Measurements from ENCODE around the gene SLC37A3.

The SLC37A3 gene

GRCh38 chr7:140389445-140389844 lies 8.9 kb downstream of the SLC37A3 start:
- TF ChIP-seq POLR2A (IDR thresholded peaks at IDR 0.05; ENCODE audit: low read length), result no peak
- no peak for TF ChIP-seq GATA1 (IDR thresholded peaks at IDR 0.05; ENCODE audit: low read depth, low read length)
- DNase-seq, result no peak

GRCh38 chr7:140384894-140385545 lies 13.3 kb downstream of the SLC37A3 start:
- DNase-seq, result no peak
- no peak for TF ChIP-seq GATA1 (IDR thresholded peaks at IDR 0.05; ENCODE audit: low read depth, low read length)
- no peak for TF ChIP-seq POLR2A (IDR thresholded peaks at IDR 0.05; ENCODE audit: low read length)

GRCh38 chr7:140383954-140384713 lies 14.2 kb downstream of the SLC37A3 start:
- no peak for DNase-seq
- TF ChIP-seq POLR2A (IDR thresholded peaks at IDR 0.05; ENCODE audit: low read length) (no peak), GATA1 (IDR thresholded peaks at IDR 0.05; ENCODE audit: low read depth, low read length) (no peak)

- DNase-seq, result no peak
- TF ChIP-seq GATA1 (IDR thresholded peaks at IDR 0.05; ENCODE audit: low read depth, low read length) (no peak), POLR2A (IDR thresholded peaks at IDR 0.05; ENCODE audit: low read length) (no peak)
Observed at GRCh38 chr7:140375892-140376730, 22.2 kb downstream of the SLC37A3 start.

DNA sequence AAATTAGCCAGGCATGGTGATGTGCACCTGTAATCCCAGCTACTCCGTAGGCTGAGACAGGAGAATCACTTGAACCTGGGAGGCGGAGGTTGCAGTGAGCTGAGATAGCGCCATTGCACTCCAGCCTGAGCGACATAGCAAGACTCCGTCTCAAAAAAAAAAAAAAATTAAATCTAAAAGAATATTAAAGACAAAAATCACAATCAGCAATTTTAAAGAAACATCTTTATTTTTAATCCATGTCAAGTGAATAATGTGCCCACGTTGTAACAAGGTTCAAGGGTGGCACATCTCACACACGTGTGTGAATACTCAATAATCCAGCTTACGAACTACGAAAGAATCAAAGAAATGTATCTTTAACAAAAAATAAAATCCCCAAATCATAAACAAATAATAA lies 23.0 kb downstream of the SLC37A3 start:
- no peak for DNase-seq
- TF ChIP-seq GATA1 (IDR thresholded peaks at IDR 0.05; ENCODE audit: low read depth, low read length), result no peak
- no peak for TF ChIP-seq POLR2A (IDR thresholded peaks at IDR 0.05; ENCODE audit: low read length)

DNA sequence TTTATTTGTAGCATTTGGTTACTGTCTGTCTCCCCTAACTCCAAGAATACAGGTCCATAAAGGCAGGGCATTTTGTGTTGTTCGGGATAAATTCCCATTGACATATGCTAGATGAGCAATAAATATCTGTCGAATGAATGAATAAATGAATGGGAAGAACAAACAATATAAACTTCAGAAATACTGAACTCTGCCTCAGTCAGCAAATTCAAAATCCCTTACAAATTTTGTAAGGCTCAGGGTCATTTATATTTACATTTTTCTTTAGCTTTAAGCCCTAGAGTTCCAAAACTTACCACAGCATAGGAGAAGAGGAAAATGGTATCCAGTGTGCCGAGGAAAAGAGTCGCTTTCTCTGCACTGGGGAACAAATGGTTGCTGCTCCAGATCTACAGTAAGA lies 29.0 kb downstream of the SLC37A3 start:
- DNase-seq, result no peak
- TF ChIP-seq GATA1 (IDR thresholded peaks at IDR 0.05; ENCODE audit: low read depth, low read length), result no peak
- no peak for TF ChIP-seq POLR2A (IDR thresholded peaks at IDR 0.05; ENCODE audit: low read length)

DNA sequence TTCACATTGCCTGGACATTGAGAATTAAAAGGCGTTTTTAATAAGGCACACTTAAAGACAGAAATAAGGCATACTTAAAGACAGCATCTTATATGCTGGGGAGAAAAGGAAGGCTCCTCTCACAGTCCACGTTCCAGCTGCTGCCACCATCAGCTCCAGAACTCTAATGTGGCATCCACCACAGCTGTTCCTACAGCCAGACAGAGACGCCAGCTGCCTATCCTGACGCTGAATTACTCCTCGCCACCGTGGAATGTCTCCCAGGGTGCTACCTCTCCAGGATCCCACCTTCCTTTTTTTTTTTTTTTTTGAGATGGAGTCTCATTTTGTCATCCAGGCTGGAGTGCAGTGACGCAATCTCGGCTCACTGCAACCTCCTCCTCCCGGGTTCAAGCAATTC lies 30.8 kb downstream of the SLC37A3 start:
- DNase-seq, result no peak

DNA sequence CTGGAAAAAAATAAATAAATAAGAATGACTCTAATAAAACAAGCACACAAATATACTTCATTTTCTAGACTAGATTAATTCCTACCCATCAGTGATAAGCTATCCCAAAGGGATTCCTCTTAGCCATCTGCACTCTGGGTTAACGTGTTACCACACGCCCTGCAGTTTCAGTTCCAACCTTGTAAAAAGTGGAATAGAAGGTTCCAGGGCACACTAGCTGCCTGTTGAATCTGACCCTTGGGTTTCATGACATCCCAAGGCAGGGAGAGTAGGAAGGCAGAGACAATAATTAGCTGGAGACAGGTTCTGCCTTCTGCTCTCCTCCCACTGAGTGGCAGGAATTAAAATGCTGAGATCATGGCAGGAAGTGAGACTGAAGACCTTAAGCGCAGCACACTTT lies 33.5 kb downstream of the SLC37A3 start:
- no peak for TF ChIP-seq POLR2A (IDR thresholded peaks at IDR 0.05; ENCODE audit: low read length)

More for the DNA sequence above, 30.8 kb downstream of the SLC37A3 start:
- TF ChIP-seq GATA1 (IDR thresholded peaks at IDR 0.05; ENCODE audit: low read depth, low read length) (no peak), POLR2A (IDR thresholded peaks at IDR 0.05; ENCODE audit: low read length) (no peak)

DNA sequence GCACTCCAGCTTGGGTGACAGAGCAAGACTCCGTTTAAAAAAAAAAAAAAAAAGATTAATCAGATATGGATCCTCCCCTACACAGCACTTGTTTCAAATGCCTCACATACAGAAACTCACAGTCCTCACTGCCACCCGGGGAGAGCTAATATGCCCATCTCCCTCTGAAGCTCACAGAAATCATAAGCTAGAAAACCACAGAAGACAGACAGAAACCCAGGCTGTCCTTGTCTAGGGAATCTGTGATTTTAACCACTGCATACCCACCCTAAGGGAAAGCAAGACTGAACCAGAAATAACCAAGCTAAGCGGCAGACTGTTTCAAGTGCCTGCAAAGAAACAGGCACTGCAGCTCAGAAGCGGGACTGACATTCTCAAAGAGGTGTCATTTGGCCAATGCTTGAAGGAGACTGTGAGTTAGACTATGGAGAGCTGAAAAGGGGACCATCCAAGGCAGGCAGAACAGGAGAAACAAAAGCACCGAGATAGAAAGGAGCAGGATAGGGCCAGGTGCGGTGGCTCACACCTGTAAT lies 37.6 kb downstream of the SLC37A3 start:
- DNase-seq, result peak; percentile 7 to 24
- TF ChIP-seq POLR2A (IDR thresholded peaks at IDR 0.05; ENCODE audit: low read length), result no peak
- no peak for TF ChIP-seq GATA1 (IDR thresholded peaks at IDR 0.05; ENCODE audit: low read depth, low read length)

More for the DNA sequence above, 33.5 kb downstream of the SLC37A3 start:
- no peak for DNase-seq

- DNase-seq, result no peak
- TF ChIP-seq POLR2A (IDR thresholded peaks at IDR 0.05; ENCODE audit: low read length) (no peak), GATA1 (IDR thresholded peaks at IDR 0.05; ENCODE audit: low read depth, low read length) (no peak)
Observed at GRCh38 chr7:140358412-140359051, 39.8 kb downstream of the SLC37A3 start.

DNA sequence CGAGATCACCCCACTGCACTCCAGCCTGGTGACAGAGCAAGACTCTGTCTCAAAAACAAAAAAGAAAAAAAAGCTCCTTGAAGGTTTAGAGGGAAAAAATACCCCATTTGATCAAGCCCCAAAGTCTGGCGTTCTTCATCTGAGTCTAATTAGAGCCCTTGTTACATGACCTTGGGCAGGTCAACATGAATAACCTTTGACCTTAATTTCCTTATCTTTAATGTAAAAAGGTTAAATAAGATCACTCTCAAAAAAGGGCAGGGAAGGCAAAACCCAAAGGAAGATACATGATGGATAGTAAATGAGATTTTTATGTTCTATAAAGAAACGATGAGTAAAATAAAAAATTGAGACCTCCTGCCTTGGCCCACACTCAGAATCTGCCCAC lies 40.3 kb downstream of the SLC37A3 start:
- no peak for TF ChIP-seq GATA1 (IDR thresholded peaks at IDR 0.05; ENCODE audit: low read depth, low read length)

DNA sequence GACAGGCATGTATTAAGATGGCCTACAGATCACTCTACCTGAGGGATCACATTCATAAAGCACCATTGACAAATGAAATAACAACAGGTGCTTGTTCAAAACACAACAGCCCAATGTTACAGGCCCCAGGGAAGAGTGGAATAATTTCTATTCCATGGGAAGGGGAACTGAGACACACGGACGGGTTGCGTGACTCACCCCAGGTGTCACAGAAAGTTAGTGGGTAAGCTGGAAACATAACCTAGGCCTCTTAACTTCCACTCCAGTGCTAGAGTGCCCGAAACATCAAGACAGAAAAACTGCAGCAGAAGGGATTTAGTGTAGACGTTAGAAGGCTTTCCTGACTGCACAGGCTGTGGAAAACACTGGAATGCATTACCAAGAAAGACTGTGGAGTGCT lies 48.3 kb downstream of the SLC37A3 start:
- no peak for TF ChIP-seq POLR2A (IDR thresholded peaks at IDR 0.05; ENCODE audit: low read length)
- TF ChIP-seq GATA1 (IDR thresholded peaks at IDR 0.05; ENCODE audit: low read depth, low read length), result no peak
- no peak for DNase-seq

More for the DNA sequence above, 40.3 kb downstream of the SLC37A3 start:
- no peak for DNase-seq

DNA sequence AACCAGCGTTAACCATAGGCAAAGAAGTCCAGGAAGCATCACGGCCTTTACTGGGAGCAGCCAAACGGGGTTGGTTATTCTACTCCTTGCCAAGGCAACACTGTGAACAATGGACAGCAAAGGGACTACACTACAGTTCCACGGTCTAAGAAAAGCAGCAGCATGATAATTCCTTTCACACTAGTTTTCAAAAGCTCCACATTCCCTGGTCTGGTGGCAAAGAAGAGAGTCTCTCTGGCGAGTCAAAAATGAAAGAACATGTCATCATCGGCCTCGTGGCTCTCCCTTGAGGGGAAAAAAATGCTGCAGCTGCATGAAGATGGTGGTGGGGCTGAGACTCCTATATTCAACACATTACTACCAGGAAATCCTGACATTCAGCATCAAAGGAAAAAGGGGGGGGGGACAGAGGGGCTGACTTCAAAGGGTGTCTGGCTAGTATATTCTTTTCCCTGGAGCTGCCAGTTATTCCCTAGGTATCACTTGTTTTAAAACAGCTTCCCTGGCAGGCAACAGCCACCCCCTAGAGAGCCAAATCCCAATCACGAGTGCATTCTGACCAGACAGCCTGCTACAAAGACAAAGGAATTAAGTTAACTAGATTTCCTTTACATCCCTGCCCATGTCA lies 49.1 kb downstream of the SLC37A3 start:
- no peak for TF ChIP-seq POLR2A (IDR thresholded peaks at IDR 0.05; ENCODE audit: low read length)
- TF ChIP-seq GATA1 (IDR thresholded peaks at IDR 0.05; ENCODE audit: low read depth, low read length), result no peak
- DNase-seq, result no peak
